NT2/D1 (cell line): ENCODE data around the gene SPACDR.

Source experiments
- YY1 ChIP-seq: IDR thresholded peaks from 2 replicates; pipeline ENCODE4 v1.6.1; 2011; ENCODE audit not compliant: insufficient read length, insufficient read depth
- ZNF274 ChIP-seq: IDR thresholded peaks from 2 replicates; pipeline ENCODE4 v1.6.1; 2011; ENCODE audit warnings: mild to moderate bottlenecking, low read depth, low read length

DNA sequence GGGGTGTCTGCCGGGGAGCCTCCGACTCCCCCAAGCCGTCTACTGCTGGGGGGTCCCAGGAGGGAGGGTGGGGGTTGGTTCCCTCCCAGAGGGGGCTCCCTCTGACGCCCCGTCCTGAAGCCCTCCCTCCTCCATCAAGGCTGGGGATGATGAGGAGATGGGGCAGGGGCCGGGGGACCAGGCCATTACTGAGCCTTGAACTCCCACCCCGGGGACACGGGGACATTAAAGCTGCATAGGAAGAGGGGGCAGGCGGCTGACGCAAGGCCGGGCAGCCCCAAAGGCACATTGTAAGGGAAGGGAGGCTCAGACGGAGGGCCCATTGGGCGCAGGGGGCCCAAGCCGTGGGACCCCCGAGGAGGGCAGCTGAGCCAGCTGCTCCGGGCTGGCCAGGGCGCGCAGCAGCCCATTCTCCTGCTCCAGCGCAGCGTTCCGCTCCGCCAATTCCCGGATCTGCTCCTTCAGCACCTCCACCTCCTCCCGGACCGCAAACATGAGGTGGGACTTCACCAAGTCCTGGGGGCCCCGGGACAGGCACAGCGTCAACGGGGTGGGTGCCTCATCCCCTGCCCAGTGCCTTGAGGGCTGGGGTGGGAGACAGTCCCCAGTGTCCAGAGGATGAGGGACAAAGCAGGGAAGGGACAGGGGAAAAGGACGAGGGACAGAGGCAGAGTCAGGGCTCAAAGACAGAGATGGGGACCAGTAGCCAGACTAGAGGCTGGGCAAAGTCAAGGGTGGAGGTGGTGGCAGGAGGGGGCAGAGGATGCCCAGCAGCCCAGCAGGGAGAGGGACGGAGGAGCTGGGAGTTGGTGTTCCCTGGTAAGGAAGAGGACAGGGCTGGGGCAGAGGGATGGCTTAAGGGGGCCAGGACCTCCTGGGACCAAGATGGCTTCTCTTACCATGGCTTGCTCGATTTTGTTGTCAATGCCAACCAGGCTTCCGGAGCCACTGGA is 2.9 kb upstream of the SPACDR start:
- TF ChIP-seq ZNF274 (no peak), YY1 (no peak)
